ENCODE results near the gene CDH13.

CDH13 gene

GRCh38 chr16:82793528-82794245, 166.9 kb downstream of the CDH13 start:
- Histone ChIP-seq H4K20me1 (ENCODE audit: insufficient read depth, low read length) (no peaks in the 10 kb centered on the region), H3K27me3 (ENCODE audit: insufficient read depth, low read length, poor library complexity) (no peaks in the 10 kb centered on the region), H3K9ac (ENCODE audit: low read depth, low read length) (no peak overlapping the region), H3K4me2 (ENCODE audit: insufficient read depth, low read length) (no peak overlapping the region), H2AFZ (ENCODE audit: low read depth, low read length) (no peak overlapping the region), H3K4me3 (ENCODE audit: low read depth in 1 of 2, low read length in 2 of 2) (no peak overlapping the region), H3K79me2 (ENCODE audit: insufficient read depth, low read length) (no peaks in the 10 kb centered on the region), H3K4me1 (ENCODE audit: insufficient read depth, low read length) (no peaks in the 10 kb centered on the region), H3K27ac (ENCODE audit: low read length) (no peak overlapping the region), H3K9me3 (ENCODE audit: insufficient read depth, low read length, severe bottlenecking) (no peaks in the 10 kb centered on the region), H3K36me3 (ENCODE audit: insufficient read depth, low read length) (no peaks in the 10 kb centered on the region)
- DNase-seq (no peak), ATAC-seq (ENCODE audit: insufficient read depth, low read depth) (no peak)
- TF ChIP-seq, protein P1, sequence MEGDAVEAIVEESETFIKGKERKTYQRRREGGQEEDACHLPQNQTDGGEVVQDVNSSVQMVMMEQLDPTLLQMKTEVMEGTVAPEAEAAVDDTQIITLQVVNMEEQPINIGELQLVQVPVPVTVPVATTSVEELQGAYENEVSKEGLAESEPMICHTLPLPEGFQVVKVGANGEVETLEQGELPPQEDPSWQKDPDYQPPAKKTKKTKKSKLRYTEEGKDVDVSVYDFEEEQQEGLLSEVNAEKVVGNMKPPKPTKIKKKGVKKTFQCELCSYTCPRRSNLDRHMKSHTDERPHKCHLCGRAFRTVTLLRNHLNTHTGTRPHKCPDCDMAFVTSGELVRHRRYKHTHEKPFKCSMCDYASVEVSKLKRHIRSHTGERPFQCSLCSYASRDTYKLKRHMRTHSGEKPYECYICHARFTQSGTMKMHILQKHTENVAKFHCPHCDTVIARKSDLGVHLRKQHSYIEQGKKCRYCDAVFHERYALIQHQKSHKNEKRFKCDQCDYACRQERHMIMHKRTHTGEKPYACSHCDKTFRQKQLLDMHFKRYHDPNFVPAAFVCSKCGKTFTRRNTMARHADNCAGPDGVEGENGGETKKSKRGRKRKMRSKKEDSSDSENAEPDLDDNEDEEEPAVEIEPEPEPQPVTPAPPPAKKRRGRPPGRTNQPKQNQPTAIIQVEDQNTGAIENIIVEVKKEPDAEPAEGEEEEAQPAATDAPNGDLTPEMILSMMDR (IDR thresholded peaks at IDR 0.05; ENCODE audit: borderline replicate concordance, extremely low read depth, low read length, poor library complexity, severe bottlenecking): no peak
- TF ChIP-seq EZH2 (IDR thresholded peaks at IDR 0.05; ENCODE audit: borderline replicate concordance, low read depth, low read length, severe bottlenecking): no peak

DNA sequence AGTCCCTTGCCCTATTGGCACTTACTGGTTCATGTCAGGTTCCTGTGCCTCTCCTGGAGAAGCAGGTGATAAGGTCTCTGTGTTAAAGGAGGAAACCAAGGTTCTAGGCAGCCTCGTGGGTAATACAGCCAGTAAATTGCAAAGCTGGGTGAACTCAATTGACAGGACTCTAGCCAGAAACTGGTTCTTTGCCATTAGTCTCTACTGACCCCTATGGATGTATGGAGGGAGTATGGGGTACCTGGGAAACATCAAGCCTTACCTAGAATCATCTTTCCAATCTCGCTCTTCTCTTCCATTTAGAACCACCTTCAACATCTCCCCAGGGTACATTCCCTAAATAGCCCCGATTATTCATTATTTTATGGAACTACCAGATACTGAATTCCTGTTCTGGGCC, 169.3 kb downstream of the CDH13 start:
- H3K79me2 ChIP-seq (ENCODE audit: insufficient read depth, low read length): no peaks in the 10 kb centered on the region
- DNase-seq (no peak), ATAC-seq (ENCODE audit: insufficient read depth, low read depth) (no peak)
- H3K4me2 ChIP-seq (ENCODE audit: insufficient read depth, low read length): no peak overlapping the region
- H3K9ac ChIP-seq (ENCODE audit: low read depth, low read length): no peak overlapping the region
- TF ChIP-seq, protein P1 (IDR thresholded peaks at IDR 0.05; ENCODE audit: borderline replicate concordance, extremely low read depth, low read length, poor library complexity, severe bottlenecking): no peak
- TF ChIP-seq EZH2 (IDR thresholded peaks at IDR 0.05; ENCODE audit: borderline replicate concordance, low read depth, low read length, severe bottlenecking): no peak
- no peaks in the 10 kb centered on the region for H3K9me3 ChIP-seq (ENCODE audit: insufficient read depth, low read length, severe bottlenecking)
- no peaks in the 10 kb centered on the region for H4K20me1 ChIP-seq (ENCODE audit: insufficient read depth, low read length)
- H3K4me1 ChIP-seq (ENCODE audit: insufficient read depth, low read length): no peaks in the 10 kb centered on the region
- no peak overlapping the region for H2AFZ ChIP-seq (ENCODE audit: low read depth, low read length)
- H3K36me3 ChIP-seq (ENCODE audit: insufficient read depth, low read length): no peaks in the 10 kb centered on the region
- H3K27me3 ChIP-seq (ENCODE audit: insufficient read depth, low read length, poor library complexity): no peaks in the 10 kb centered on the region
- no peak overlapping the region for H3K27ac ChIP-seq (ENCODE audit: low read length)
- no peak overlapping the region for H3K4me3 ChIP-seq (ENCODE audit: low read depth in 1 of 2, low read length in 2 of 2)

DNA sequence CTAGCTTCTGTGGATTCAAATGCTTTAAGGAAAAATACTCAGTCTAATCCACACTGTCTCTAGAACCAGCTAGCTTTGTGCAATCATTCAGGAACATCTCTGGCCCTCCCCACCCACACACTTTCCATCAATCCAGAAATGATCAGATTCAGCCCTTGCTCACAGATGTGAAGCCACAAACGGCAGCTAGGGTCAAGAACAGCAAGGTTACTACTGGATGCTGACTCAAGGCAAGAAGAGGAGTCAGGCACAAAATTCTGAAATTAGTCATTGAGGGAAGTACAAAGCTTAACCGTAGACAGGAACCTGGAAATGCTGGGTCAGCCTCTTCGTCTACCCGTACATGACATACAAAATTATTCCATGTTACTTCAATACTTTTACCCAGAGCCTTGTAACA, 174.6 kb downstream of the CDH13 start:
- Histone ChIP-seq H4K20me1 (ENCODE audit: insufficient read depth, low read length) (no peaks in the 10 kb centered on the region), H3K79me2 (ENCODE audit: insufficient read depth, low read length) (no peaks in the 10 kb centered on the region), H3K4me2 (ENCODE audit: insufficient read depth, low read length) (no peak overlapping the region), H3K9me3 (ENCODE audit: insufficient read depth, low read length, severe bottlenecking) (no peaks in the 10 kb centered on the region), H3K36me3 (ENCODE audit: insufficient read depth, low read length) (no peaks in the 10 kb centered on the region), H2AFZ (ENCODE audit: low read depth, low read length) (no peak overlapping the region), H3K9ac (ENCODE audit: low read depth, low read length) (no peak overlapping the region), H3K27me3 (ENCODE audit: insufficient read depth, low read length, poor library complexity) (peaks cover 3% of the 10 kb centered on the region), H3K4me1 (ENCODE audit: insufficient read depth, low read length) (no peaks in the 10 kb centered on the region), H3K27ac (ENCODE audit: low read length) (no peak overlapping the region), H3K4me3 (ENCODE audit: low read depth in 1 of 2, low read length in 2 of 2) (no peak overlapping the region)
- ATAC-seq (ENCODE audit: insufficient read depth, low read depth) (no peak), DNase-seq (no peak)
- TF ChIP-seq, protein P1 (IDR thresholded peaks at IDR 0.05; ENCODE audit: borderline replicate concordance, extremely low read depth, low read length, poor library complexity, severe bottlenecking): no peak
- no peak for TF ChIP-seq EZH2 (IDR thresholded peaks at IDR 0.05; ENCODE audit: borderline replicate concordance, low read depth, low read length, severe bottlenecking)
